Esophagus squamous epithelium (tissue), 5 donors: ENCODE measurements around the gene MAEA. TPM values are rescaled to one million over a fixed set of nuclear protein-coding genes. Genes with fewer than 3 reads are reported as not detected.

ENCODE experiments used
- DNase-seq: peaks from one replicate; lab custom pipeline; 2025; lab: John Stamatoyannopoulos, UW
- H3K27ac ChIP-seq, 4 donors: fragments of 200-600 bp; sonication (generic); one replicate each; pipeline ENCODE4 v1.5.1; 2016 to 2019; ENCODE audit warnings: mild to moderate bottlenecking in 1 of 4
- H3K27me3 ChIP-seq, 4 donors: fragments of 200-600 bp; sonication (generic); 1 replicate in 3 of 4; 2 replicates in 1 of 4; pipeline versions ENCODE4 v1.5.1 to v1.6.0; 2017 to 2021; ENCODE audit warnings: antibody characterized with exemption in 1 of 4
- H3K36me3 ChIP-seq, 3 donors: fragments of 200-600 bp; sonication (generic); one replicate each; pipeline ENCODE4 v1.5.1; 2016 to 2019
- H3K4me1 ChIP-seq, 3 donors: fragments of 200-600 bp; sonication (generic); one replicate each; pipeline ENCODE4 v1.5.1; 2017 to 2019
- H3K4me3 ChIP-seq, 4 donors: fragments of 200-600 bp; sonication (generic); 1 replicate in 3 of 4; 2 replicates in 1 of 4; pipeline ENCODE4 v1.5.1; 2016 to 2019; ENCODE audit warnings: mild to moderate bottlenecking in 2 of 4, moderate library complexity in 1 of 4
- H3K9me3 ChIP-seq, 3 donors: fragments of 200-600 bp; sonication (generic); one replicate each; pipeline ENCODE4 v1.5.1; 2016 to 2019
- CTCF ChIP-seq, 6 experiments: fragments of 450-650 bp in 4 of 6; fragments of 200-600 bp in 2 of 6; sonication (generic) in 2 of 6; IDR thresholded peaks; one replicate each; pipeline ENCODE4 v1.5.1; 2016 to 2019; ENCODE audit warnings: antibody characterized with exemption in 6 of 6, mild to moderate bottlenecking in 4 of 6, moderate library complexity in 4 of 6
- POLR2A ChIP-seq, 4 donors: fragments of 450-650 bp; IDR thresholded peaks; one replicate each; pipeline ENCODE4 v1.6.1; 2017; ENCODE audit warnings: antibody characterized with exemption in 4 of 4, mild to moderate bottlenecking in 4 of 4, moderate library complexity in 3 of 4
- WGBS, 2 donors: methylation state at CpG; one replicate each; pipeline ENCODE4 v1.1.5; 2018; 5-methylcytosine and 5-hydroxymethylcytosine counted together
- intact Hi-C: fragments of 100-400 bp; cut with DNase I; formaldehyde crosslinking; loops from one replicate; pipeline ENCODE4 v1.15.0; 2022
- total RNA-seq, 4 donors: library from RNA; depleted of rRNA; stranded (reverse); fragments of >200 nt; gene quantifications; one replicate each; pipeline ENCODE4 v1.1.0, GENCODE V29; 2016
- donor health status: DM: yes; HTN: yes; CAD: no.

MAEA gene
- total RNA-seq, 4 donors from 2014 or later, result 56.6 to 78.7 (median 67.5) TPM

GRCh38 chr4:1296324-1297022 is 6.8 kb downstream of the MAEA start:
- 60 to 61% methylated on average over 14 of the region's 18 CpGs for WGBS, 2 donors
- no peak for DNase-seq
- H3K4me1 ChIP-seq, result peaks cover 30 to 79% (median 52%) of the 10 kb centered on the region in 3 donors

GRCh38 chr4:1297023-1297395 is 7.3 kb downstream of the MAEA start:
- Histone ChIP-seq H3K4me3 (no peak overlapping the region), H3K27ac (no peak overlapping the region), H3K9me3 (no peaks in the 10 kb centered on the region), H3K36me3 (peaks cover 0 to 50% (median 7%) of the 10 kb centered on the region in 3 donors), H3K27me3 (no peaks in the 10 kb centered on the region), H3K4me1 (peaks cover 25 to 76% (median 52%) of the 10 kb centered on the region in 3 donors)
- no peak for DNase-seq
- intact Hi-C loops, result no loop called here
- 77 to 80% methylated on average over 14 of the region's 22 CpGs for WGBS, 2 donors
- TF ChIP-seq CTCF (IDR thresholded peaks at IDR 0.05) (no peak), POLR2A (IDR thresholded peaks at IDR 0.05) (no peak)

More at GRCh38 chr4:1296324-1297022, 6.8 kb downstream of the MAEA start:
- Histone ChIP-seq H3K36me3 (peaks cover 0 to 50% (median 7%) of the 10 kb centered on the region in 3 donors), H3K27me3 (no peaks in the 10 kb centered on the region), H3K4me3 (no peak overlapping the region), H3K9me3 (no peaks in the 10 kb centered on the region), H3K27ac (no peak overlapping the region)
- intact Hi-C loops, result no loop called here
- no peak for TF ChIP-seq CTCF (IDR thresholded peaks at IDR 0.05)
- TF ChIP-seq POLR2A (IDR thresholded peaks at IDR 0.05), result no peak

- H3K36me3 ChIP-seq, result peaks cover 0 to 50% (median 7%) of the 10 kb centered on the region in 3 donors
- H3K27me3 ChIP-seq, result no peaks in the 10 kb centered on the region
- TF ChIP-seq POLR2A (IDR thresholded peaks at IDR 0.05), result no peak
- no peak for TF ChIP-seq CTCF (IDR thresholded peaks at IDR 0.05)
- DNase-seq, result no peak
- H3K4me1 ChIP-seq, result peaks cover 21 to 69% (median 46%) of the 10 kb centered on the region in 3 donors
- WGBS, 2 donors, result 89 to 92% methylated on average over 30 to 32 of the region's 32 CpGs
- H3K9me3 ChIP-seq, result no peaks in the 10 kb centered on the region
- H3K27ac ChIP-seq, result no peak overlapping the region
- H3K4me3 ChIP-seq, result no peak overlapping the region
- intact Hi-C loops, result no loop called here
Observed at GRCh38 chr4:1297456-1298325, 8.0 kb downstream of the MAEA start.

GRCh38 chr4:1298461-1298860 is 8.8 kb downstream of the MAEA start:
- peaks cover 0 to 50% (median 7%) of the 10 kb centered on the region in 3 donors for H3K36me3 ChIP-seq
- H3K9me3 ChIP-seq, result no peaks in the 10 kb centered on the region
- no peak overlapping the region for H3K27ac ChIP-seq
- DNase-seq, result no peak
- intact Hi-C loops, result no loop called here
- WGBS, 2 donors, result 88 to 98% methylated on average over 4 to 6 of the region's 7 CpGs
- peaks cover 21 to 61% (median 45%) of the 10 kb centered on the region in 3 donors for H3K4me1 ChIP-seq
- no peak overlapping the region for H3K4me3 ChIP-seq
- no peaks in the 10 kb centered on the region for H3K27me3 ChIP-seq
- TF ChIP-seq POLR2A (IDR thresholded peaks at IDR 0.05) (no peak), CTCF (IDR thresholded peaks at IDR 0.05) (no peak)
